ENCODE measurements around the gene VTI1A. TPM values are rescaled to one million over a fixed set of nuclear protein-coding genes. Genes with fewer than 3 reads are reported as not detected.

VTI1A gene
- total and polyA plus RNA-seq, 9 of the 15 experiments (the other 6 are each of a cell fraction or from before 2014, with no cell fraction given) = 9.3 to 21.4 (median 16.0) TPM

DNA sequence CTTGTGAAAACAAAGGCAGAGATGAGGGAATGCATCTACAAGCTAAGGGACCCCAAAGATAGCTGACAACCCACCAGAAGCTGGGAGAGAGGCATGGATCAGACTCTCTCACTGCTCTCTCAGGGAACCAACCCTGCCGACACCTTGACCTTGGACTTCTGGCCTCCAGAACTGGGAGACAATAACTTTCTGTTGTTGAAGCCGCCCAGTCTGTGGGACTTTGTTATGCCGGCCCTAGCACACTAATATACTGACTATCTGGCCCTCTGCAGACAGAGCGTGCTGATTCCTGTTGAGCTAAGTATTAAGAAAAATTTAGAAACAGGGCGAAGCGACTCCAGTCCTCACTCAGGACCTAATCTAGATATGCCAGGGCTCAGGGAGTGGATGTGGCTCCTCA, 358.7 kb downstream of the VTI1A start:
- DNase-seq (ENCODE audit: extremely low read depth in 1 of 4, low spot score in 3 of 4) = no peak
- Histone ChIP-seq H3K27ac (ENCODE audit: extremely low read depth, low read depth, low read length) (no peak overlapping the region), H3K4me3 (no peak overlapping the region), H3K9me1 (ENCODE audit: control insufficient read depth, insufficient read depth, low read length) (no peaks in the 10 kb centered on the region), H3K27me3 (ENCODE audit: control insufficient read depth in 2 of 2, insufficient read depth in 2 of 2, low read length in 2 of 2) (no peaks in the 10 kb centered on the region), H2AFZ (ENCODE audit: low read depth, low read length) (no peak overlapping the region), H3K4me2 (ENCODE audit: insufficient read depth, low read length) (no peak overlapping the region), H3K36me3 (ENCODE audit: control insufficient read depth, insufficient read depth, low read length) (no peaks in the 10 kb centered on the region), H3K79me2 (ENCODE audit: control insufficient read depth, insufficient read depth, low read length) (no peaks in the 10 kb centered on the region), H4K20me1 (replicated peaks; ENCODE audit: control insufficient read depth, insufficient read depth, low read length) (no peaks in the 10 kb centered on the region), H3K4me1 (replicated peaks in 1 of 2; ENCODE audit: control insufficient read depth in 2 of 2, insufficient read depth in 2 of 2, low read length in 2 of 2) (no peaks in the 10 kb centered on the region; a peak in 1 of 5 replicates), H3K9ac (ENCODE audit: insufficient read depth in 1 of 2, low read depth in 2 of 2, low read length in 2 of 2) (no peak overlapping the region), H3K9me3 (replicated peaks; ENCODE audit: control insufficient read depth, insufficient read depth, low read depth, low read length) (no peaks in the 10 kb centered on the region)
- FAIRE-seq = no peak
- ChIA-PET CTCF (ENCODE audit: low intra/inter-chr PET ratio) (no interaction called here), POLR2A (interaction anchor here (0.6 kb wide), 1 partner anchor 291 kb away, joined by 3 read pairs; no protein-coding TSS in a partner anchor)
- BruUV-seq (replicated peaks) = no TSS peak
- in situ Hi-C loops (cut with MboI) (no loop called here), intact Hi-C loops (cut with micrococcal nuclease) (no loop called here)
- 59% methylated on average over 5 of the region's 6 CpGs for WGBS (ENCODE audit: insufficient coverage, low coverage, missing lambda C conversion rate)
- no peak for ATAC-seq
- TF ChIP-seq PPARD (CRISPR knock-in tag; IDR thresholded peaks at IDR 0.05) (no peak), MED1 (CRISPR knock-in tag; IDR thresholded peaks at IDR 0.05; ENCODE audit: borderline replicate concordance) (no peak), MYBL2 (IDR thresholded peaks at IDR 0.05; ENCODE audit: low read depth) (no peak), MYBL2 (CRISPR knock-in tag; IDR thresholded peaks at IDR 0.05; ENCODE audit: borderline replicate concordance) (no peak)
- TF ChIP-seq, protein P1, sequence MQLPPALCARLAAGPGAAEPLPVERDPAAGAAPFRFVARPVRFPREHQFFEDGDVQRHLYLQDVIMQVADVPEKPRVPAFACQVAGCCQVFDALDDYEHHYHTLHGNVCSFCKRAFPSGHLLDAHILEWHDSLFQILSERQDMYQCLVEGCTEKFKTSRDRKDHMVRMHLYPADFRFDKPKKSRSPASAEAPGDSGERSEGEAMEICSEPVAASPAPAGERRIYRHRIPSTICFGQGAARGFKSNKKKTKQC (CRISPR knock-in tag; IDR thresholded peaks at IDR 0.05) = no peak

DNA sequence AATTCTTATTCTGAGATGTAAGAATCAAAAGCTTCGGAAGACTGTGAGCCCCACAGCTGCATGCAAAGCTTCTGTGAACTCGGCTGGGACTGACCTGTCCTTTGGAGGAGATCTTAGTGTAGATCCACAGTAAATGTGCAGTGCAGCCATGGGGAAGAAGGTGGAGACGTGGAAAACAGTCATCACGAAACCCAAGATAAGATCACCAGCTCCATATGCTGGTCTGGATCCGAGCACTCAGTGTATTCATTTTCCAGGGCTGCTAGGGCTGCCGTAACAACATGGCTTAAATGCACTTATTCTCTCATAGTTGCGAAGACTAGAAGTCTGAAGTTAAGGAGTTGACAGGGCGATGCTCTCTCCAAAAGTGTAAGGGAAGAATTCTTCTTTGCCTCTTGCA, 360.0 kb downstream of the VTI1A start:
- CTCF ChIA-PET (ENCODE audit: low intra/inter-chr PET ratio) = no interaction called here
- no peaks in the 10 kb centered on the region for H3K79me2 ChIP-seq (ENCODE audit: control insufficient read depth, insufficient read depth, low read length)
- TF ChIP-seq PTRF (tag; IDR thresholded peaks at IDR 0.05) (no peak), DIDO1 (tag; IDR thresholded peaks at IDR 0.05; ENCODE audit: low read depth) (no peak), ZNF695 (CRISPR knock-in tag; IDR thresholded peaks at IDR 0.05) (no peak), ZNF197 (CRISPR knock-in tag; IDR thresholded peaks at IDR 0.05; ENCODE audit: low read depth) (no peak)
- TF ChIP-seq, protein P2, sequence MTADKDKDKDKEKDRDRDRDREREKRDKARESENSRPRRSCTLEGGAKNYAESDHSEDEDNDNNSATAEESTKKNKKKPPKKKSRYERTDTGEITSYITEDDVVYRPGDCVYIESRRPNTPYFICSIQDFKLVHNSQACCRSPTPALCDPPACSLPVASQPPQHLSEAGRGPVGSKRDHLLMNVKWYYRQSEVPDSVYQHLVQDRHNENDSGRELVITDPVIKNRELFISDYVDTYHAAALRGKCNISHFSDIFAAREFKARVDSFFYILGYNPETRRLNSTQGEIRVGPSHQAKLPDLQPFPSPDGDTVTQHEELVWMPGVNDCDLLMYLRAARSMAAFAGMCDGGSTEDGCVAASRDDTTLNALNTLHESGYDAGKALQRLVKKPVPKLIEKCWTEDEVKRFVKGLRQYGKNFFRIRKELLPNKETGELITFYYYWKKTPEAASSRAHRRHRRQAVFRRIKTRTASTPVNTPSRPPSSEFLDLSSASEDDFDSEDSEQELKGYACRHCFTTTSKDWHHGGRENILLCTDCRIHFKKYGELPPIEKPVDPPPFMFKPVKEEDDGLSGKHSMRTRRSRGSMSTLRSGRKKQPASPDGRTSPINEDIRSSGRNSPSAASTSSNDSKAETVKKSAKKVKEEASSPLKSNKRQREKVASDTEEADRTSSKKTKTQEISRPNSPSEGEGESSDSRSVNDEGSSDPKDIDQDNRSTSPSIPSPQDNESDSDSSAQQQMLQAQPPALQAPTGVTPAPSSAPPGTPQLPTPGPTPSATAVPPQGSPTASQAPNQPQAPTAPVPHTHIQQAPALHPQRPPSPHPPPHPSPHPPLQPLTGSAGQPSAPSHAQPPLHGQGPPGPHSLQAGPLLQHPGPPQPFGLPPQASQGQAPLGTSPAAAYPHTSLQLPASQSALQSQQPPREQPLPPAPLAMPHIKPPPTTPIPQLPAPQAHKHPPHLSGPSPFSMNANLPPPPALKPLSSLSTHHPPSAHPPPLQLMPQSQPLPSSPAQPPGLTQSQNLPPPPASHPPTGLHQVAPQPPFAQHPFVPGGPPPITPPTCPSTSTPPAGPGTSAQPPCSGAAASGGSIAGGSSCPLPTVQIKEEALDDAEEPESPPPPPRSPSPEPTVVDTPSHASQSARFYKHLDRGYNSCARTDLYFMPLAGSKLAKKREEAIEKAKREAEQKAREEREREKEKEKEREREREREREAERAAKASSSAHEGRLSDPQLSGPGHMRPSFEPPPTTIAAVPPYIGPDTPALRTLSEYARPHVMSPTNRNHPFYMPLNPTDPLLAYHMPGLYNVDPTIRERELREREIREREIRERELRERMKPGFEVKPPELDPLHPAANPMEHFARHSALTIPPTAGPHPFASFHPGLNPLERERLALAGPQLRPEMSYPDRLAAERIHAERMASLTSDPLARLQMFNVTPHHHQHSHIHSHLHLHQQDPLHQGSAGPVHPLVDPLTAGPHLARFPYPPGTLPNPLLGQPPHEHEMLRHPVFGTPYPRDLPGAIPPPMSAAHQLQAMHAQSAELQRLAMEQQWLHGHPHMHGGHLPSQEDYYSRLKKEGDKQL (CRISPR knock-in tag; IDR thresholded peaks at IDR 0.05; ENCODE audit: borderline replicate concordance) = no peak

More for the DNA sequence above, 360.0 kb downstream of the VTI1A start:
- H3K4me1 ChIP-seq (replicated peaks in 1 of 2; ENCODE audit: control insufficient read depth in 2 of 2, insufficient read depth in 2 of 2, low read length in 2 of 2) = no peaks in the 10 kb centered on the region; a peak in 1 of 5 replicates
- H3K4me2 ChIP-seq (ENCODE audit: insufficient read depth, low read length) = no peak overlapping the region
- no peaks in the 10 kb centered on the region for H3K27me3 ChIP-seq (ENCODE audit: control insufficient read depth in 2 of 2, insufficient read depth in 2 of 2, low read length in 2 of 2)
- no peak overlapping the region for H3K9ac ChIP-seq (ENCODE audit: insufficient read depth in 1 of 2, low read depth in 2 of 2, low read length in 2 of 2)
- BruUV-seq (replicated peaks) = no TSS peak
- intact Hi-C loops (cut with micrococcal nuclease) = no loop called here
- H3K27ac ChIP-seq (ENCODE audit: extremely low read depth, low read depth, low read length) = no peak overlapping the region
- POLR2A ChIA-PET = no interaction called here
- FAIRE-seq (no peak), ATAC-seq (no peak), DNase-seq (ENCODE audit: extremely low read depth in 1 of 4, low spot score in 3 of 4) (no peak)
- 60% methylated on average over 6 of the region's 8 CpGs for WGBS (ENCODE audit: insufficient coverage, low coverage, missing lambda C conversion rate)
- no peaks in the 10 kb centered on the region for H4K20me1 ChIP-seq (replicated peaks; ENCODE audit: control insufficient read depth, insufficient read depth, low read length)
- H3K9me1 ChIP-seq (ENCODE audit: control insufficient read depth, insufficient read depth, low read length) = no peaks in the 10 kb centered on the region
- in situ Hi-C loops (cut with MboI) = no loop called here
- H3K4me3 ChIP-seq = no peak overlapping the region
- H3K9me3 ChIP-seq (replicated peaks; ENCODE audit: control insufficient read depth, insufficient read depth, low read depth, low read length) = no peaks in the 10 kb centered on the region
- no peaks in the 10 kb centered on the region for H3K36me3 ChIP-seq (ENCODE audit: control insufficient read depth, insufficient read depth, low read length)
- H2AFZ ChIP-seq (ENCODE audit: low read depth, low read length) = no peak overlapping the region

Measured in K562 (cell line).